Measurements from ENCODE around the gene LRMDA. TPM values are rescaled to one million over a fixed set of nuclear protein-coding genes. Genes with fewer than 3 reads are reported as not detected.

Gene LRMDA
- total RNA-seq, 1 experiment from 2014 or later, result not detected

- no peak overlapping the region for H3K4me3 ChIP-seq (ENCODE audit: low read depth, low read length, poor library complexity, severe bottlenecking)
- intact Hi-C loops (cut with micrococcal nuclease; ENCODE audit: unreplicated experiment), result no loop called here
- no peak for DNase-seq (ENCODE audit: low spot score)
- H3K9me3 ChIP-seq (ENCODE audit: low read depth, low read length, poor library complexity, severe bottlenecking), result no peaks in the 10 kb centered on the region
- no peak overlapping the region for H3K27ac ChIP-seq (ENCODE audit: low read depth, low read length, poor library complexity, severe bottlenecking)
- no peaks in the 10 kb centered on the region for H3K4me1 ChIP-seq (ENCODE audit: insufficient read depth, low read length, poor library complexity, severe bottlenecking)
- ChIA-PET CTCF (no interaction called here), POLR2A (ENCODE audit: low non-redundant PET) (no interaction called here)
- H3K36me3 ChIP-seq (ENCODE audit: insufficient read depth, low read length, poor library complexity, severe bottlenecking), result no peaks in the 10 kb centered on the region
- TF ChIP-seq EZH2 (IDR thresholded peaks at IDR 0.05; ENCODE audit: borderline replicate concordance, low read depth, low read length, poor library complexity, severe bottlenecking) (no peak), CTCF (conservative IDR thresholded peaks at IDR 0.05; ENCODE audit: low read depth, low read length) (no peak)
- H3K27me3 ChIP-seq (replicated peaks; ENCODE audit: insufficient read depth, low read depth, low read length, poor library complexity), result peaks cover 35% of the 10 kb centered on the region
- no TSS peak for BruUV-seq (replicated peaks)
Observed at GRCh38 chr10:75612904-75613684, 181.7 kb downstream of the LRMDA start.

GRCh38 chr10:75613685-75614504 lies 182.5 kb downstream of the LRMDA start:
- Histone ChIP-seq H3K9me3 (ENCODE audit: low read depth, low read length, poor library complexity, severe bottlenecking) (no peaks in the 10 kb centered on the region), H3K36me3 (ENCODE audit: insufficient read depth, low read length, poor library complexity, severe bottlenecking) (no peaks in the 10 kb centered on the region), H3K4me3 (ENCODE audit: low read depth, low read length, poor library complexity, severe bottlenecking) (no peak overlapping the region), H3K27me3 (replicated peaks; ENCODE audit: insufficient read depth, low read depth, low read length, poor library complexity) (peaks cover 35% of the 10 kb centered on the region), H3K27ac (ENCODE audit: low read depth, low read length, poor library complexity, severe bottlenecking) (no peak overlapping the region), H3K4me1 (ENCODE audit: insufficient read depth, low read length, poor library complexity, severe bottlenecking) (no peaks in the 10 kb centered on the region)
- no peak for DNase-seq (ENCODE audit: low spot score)
- no TSS peak for BruUV-seq (replicated peaks)
- intact Hi-C loops (cut with micrococcal nuclease; ENCODE audit: unreplicated experiment), result no loop called here
- POLR2A ChIA-PET (ENCODE audit: low non-redundant PET), result no interaction called here
- CTCF ChIA-PET, result no interaction called here
- no peak for TF ChIP-seq EZH2 (IDR thresholded peaks at IDR 0.05; ENCODE audit: borderline replicate concordance, low read depth, low read length, poor library complexity, severe bottlenecking)
- TF ChIP-seq CTCF (conservative IDR thresholded peaks at IDR 0.05; ENCODE audit: low read depth, low read length), result no peak

GRCh38 chr10:75616076-75616475 lies 184.7 kb downstream of the LRMDA start:
- no peak for TF ChIP-seq EZH2 (IDR thresholded peaks at IDR 0.05; ENCODE audit: borderline replicate concordance, low read depth, low read length, poor library complexity, severe bottlenecking)
- no peak for TF ChIP-seq CTCF (conservative IDR thresholded peaks at IDR 0.05; ENCODE audit: low read depth, low read length)
- H3K4me3 ChIP-seq (ENCODE audit: low read depth, low read length, poor library complexity, severe bottlenecking), result no peak overlapping the region
- no peaks in the 10 kb centered on the region for H3K36me3 ChIP-seq (ENCODE audit: insufficient read depth, low read length, poor library complexity, severe bottlenecking)
- ChIA-PET POLR2A (ENCODE audit: low non-redundant PET) (no interaction called here), CTCF (no interaction called here)
- no peaks in the 10 kb centered on the region for H3K9me3 ChIP-seq (ENCODE audit: low read depth, low read length, poor library complexity, severe bottlenecking)
- DNase-seq (ENCODE audit: low spot score), result no peak
- peaks cover 32% of the 10 kb centered on the region for H3K27me3 ChIP-seq (replicated peaks; ENCODE audit: insufficient read depth, low read depth, low read length, poor library complexity)
- H3K4me1 ChIP-seq (ENCODE audit: insufficient read depth, low read length, poor library complexity, severe bottlenecking), result no peaks in the 10 kb centered on the region
- intact Hi-C loops (cut with micrococcal nuclease; ENCODE audit: unreplicated experiment), result no loop called here
- no peak overlapping the region for H3K27ac ChIP-seq (ENCODE audit: low read depth, low read length, poor library complexity, severe bottlenecking)
- no TSS peak for BruUV-seq (replicated peaks)
